Keratinocyte (primary cell): Measurements from ENCODE around the gene ANO2. TPM values are rescaled to one million over a fixed set of nuclear protein-coding genes. Genes with fewer than 3 reads are reported as not detected.

Experiments
- DNase-seq: peaks from one replicate; pipeline ENCODE4 v3.0.0-alpha.2; 2011; ENCODE audit warnings: low read depth, missing footprints, low spot score
- FAIRE-seq: peaks from 2 replicates; lab custom pipeline; 2011; peaks lifted over from hg19 to GRCh38; lab: Jason Lieb, UNC
- H2AFZ ChIP-seq: 2 replicates; pipeline ENCODE4 v1.6.0; 2012; ENCODE audit warnings: low read length, control low read depth, inconsistent platforms; ENCODE audit not compliant: control insufficient read depth
- H3K27ac ChIP-seq: 2 replicates; pipeline ENCODE4 v1.5.1; 2011; ENCODE audit warnings: low read length; ENCODE audit not compliant: control insufficient read depth, insufficient read depth
- H3K27me3 ChIP-seq: 3 replicates; pipeline ENCODE4 v1.6.0; 2011; ENCODE audit warnings: low read length; ENCODE audit not compliant: control insufficient read depth, insufficient read depth; ENCODE audit errors: extremely low read depth
- H3K36me3 ChIP-seq, 2 experiments: 2 replicates in 1 of 2; 3 replicates in 1 of 2; pipeline ENCODE4 v1.5.1; 2011; ENCODE audit warnings: low read length in 2 of 2, mild to moderate bottlenecking in 1 of 2; ENCODE audit not compliant: control insufficient read depth in 2 of 2, insufficient read depth in 2 of 2; ENCODE audit errors: extremely low read depth in 1 of 2
- H3K4me1 ChIP-seq: 3 replicates; pipeline ENCODE4 v1.5.1; 2011; ENCODE audit warnings: low read length; ENCODE audit not compliant: control insufficient read depth, insufficient read depth; ENCODE audit errors: extremely low read depth
- H3K4me2 ChIP-seq: 3 replicates; pipeline ENCODE4 v1.6.0; 2011; ENCODE audit warnings: low read depth, low read length; ENCODE audit not compliant: control insufficient read depth, insufficient read depth; ENCODE audit errors: extremely low read depth
- H3K4me3 ChIP-seq, 3 experiments: fragments of 200-600 bp in 1 of 3; sonication (generic) in 1 of 3; 2 replicates in 2 of 3; 3 replicates in 1 of 3; pipeline ENCODE4 v1.5.1; 2011 to 2016; ENCODE audit warnings: low read length in 3 of 3, mild to moderate bottlenecking in 3 of 3, control low read depth in 2 of 3, inconsistent platforms in 1 of 3, low read depth in 1 of 3, mixed read lengths in 1 of 3, mixed run types in 1 of 3, moderate library complexity in 1 of 3; ENCODE audit not compliant: control insufficient read depth in 2 of 3, insufficient read depth in 2 of 3; ENCODE audit errors: extremely low read depth in 1 of 3
- H3K79me2 ChIP-seq: 2 replicates; pipeline ENCODE4 v1.6.0; 2012; ENCODE audit warnings: low read length; ENCODE audit not compliant: control insufficient read depth, insufficient read depth
- H3K9ac ChIP-seq: 3 replicates; pipeline ENCODE4 v1.6.0; 2011; ENCODE audit warnings: low read length; ENCODE audit not compliant: control insufficient read depth, insufficient read depth; ENCODE audit errors: extremely low read depth
- H3K9me1 ChIP-seq: 3 replicates; pipeline ENCODE4 v1.6.0; 2011; ENCODE audit warnings: low read length; ENCODE audit not compliant: control insufficient read depth, insufficient read depth; ENCODE audit errors: extremely low read depth
- H3K9me3 ChIP-seq: 2 replicates; pipeline ENCODE4 v1.5.1; 2012; ENCODE audit warnings: low read depth, low read length; ENCODE audit not compliant: control insufficient read depth
- H4K20me1 ChIP-seq: 3 replicates; pipeline ENCODE4 v1.6.0; 2011; ENCODE audit warnings: low read length; ENCODE audit not compliant: control insufficient read depth, insufficient read depth; ENCODE audit errors: extremely low read depth
- EZH2 ChIP-seq: IDR thresholded peaks from one replicate; pipeline ENCODE4 v1.6.1; 2012; ENCODE audit warnings: inconsistent platforms, mild to moderate bottlenecking, low read length, moderate library complexity
- dilution Hi-C: fragments of 300-500 bp; cut with MboI; formaldehyde crosslinking; loops from one replicate; pipeline ENCODE4 v1.7.0; 2020; ENCODE audit warnings: low sequenced_read_pairs; ENCODE audit not compliant: extremely low pct_ligation_motif_present
- polyA plus RNA-seq, 5 experiments: library from polyadenylated mRNA; depleted of rRNA in 3 of 5; stranded (reverse) in 3 of 5; stranded (forward) in 1 of 5; unstranded in 1 of 5; fragments of >200 nt; gene quantifications; 1 replicate in 1 of 5; 2 replicates in 3 of 5; 3 replicates in 1 of 5; pipeline versions ENCODE4 v1.2.1 to v1.2.3, GENCODE V29; 2011 to 2012; ENCODE audit warnings: missing spikeins in 2 of 5, low read depth in 1 of 5, low replicate concordance in 1 of 5
- TF ChIP-seq, protein P1 (sequence below), 3 experiments: IDR thresholded peaks in 1 of 3; conservative IDR thresholded peaks in 1 of 3; optimal IDR thresholded peaks in 1 of 3; 2 replicates in 2 of 3; 3 replicates in 1 of 3; pipeline versions ENCODE3 to v1.5.1; 2011; ENCODE audit warnings: low read length in 3 of 3, mild to moderate bottlenecking in 3 of 3, moderate library complexity in 2 of 3, control low read depth in 1 of 3, inconsistent platforms in 1 of 3; ENCODE audit not compliant: insufficient read depth in 2 of 3; ENCODE audit errors: extremely low read depth in 1 of 3

The ANO2 gene
- polyA plus RNA-seq, 1 donor (not counting 4 experiments of a cell fraction or from before 2014, with no cell fraction given): 0.14 TPM

- no peak overlapping the region for H3K4me3 ChIP-seq
- no peak overlapping the region for H3K9ac ChIP-seq
- H3K9me1 ChIP-seq: no peaks in the 10 kb centered on the region
- DNase-seq: no peak
- H3K4me2 ChIP-seq: no peak overlapping the region
- no peak for FAIRE-seq
- no peaks in the 10 kb centered on the region for H4K20me1 ChIP-seq
- dilution Hi-C loops: no loop called here
- H2AFZ ChIP-seq: no peak overlapping the region
- no peaks in the 10 kb centered on the region for H3K36me3 ChIP-seq
- H3K27me3 ChIP-seq: no peaks in the 10 kb centered on the region
- TF ChIP-seq, protein P1, sequence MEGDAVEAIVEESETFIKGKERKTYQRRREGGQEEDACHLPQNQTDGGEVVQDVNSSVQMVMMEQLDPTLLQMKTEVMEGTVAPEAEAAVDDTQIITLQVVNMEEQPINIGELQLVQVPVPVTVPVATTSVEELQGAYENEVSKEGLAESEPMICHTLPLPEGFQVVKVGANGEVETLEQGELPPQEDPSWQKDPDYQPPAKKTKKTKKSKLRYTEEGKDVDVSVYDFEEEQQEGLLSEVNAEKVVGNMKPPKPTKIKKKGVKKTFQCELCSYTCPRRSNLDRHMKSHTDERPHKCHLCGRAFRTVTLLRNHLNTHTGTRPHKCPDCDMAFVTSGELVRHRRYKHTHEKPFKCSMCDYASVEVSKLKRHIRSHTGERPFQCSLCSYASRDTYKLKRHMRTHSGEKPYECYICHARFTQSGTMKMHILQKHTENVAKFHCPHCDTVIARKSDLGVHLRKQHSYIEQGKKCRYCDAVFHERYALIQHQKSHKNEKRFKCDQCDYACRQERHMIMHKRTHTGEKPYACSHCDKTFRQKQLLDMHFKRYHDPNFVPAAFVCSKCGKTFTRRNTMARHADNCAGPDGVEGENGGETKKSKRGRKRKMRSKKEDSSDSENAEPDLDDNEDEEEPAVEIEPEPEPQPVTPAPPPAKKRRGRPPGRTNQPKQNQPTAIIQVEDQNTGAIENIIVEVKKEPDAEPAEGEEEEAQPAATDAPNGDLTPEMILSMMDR (optimal IDR thresholded peaks at IDR 0.05 in 1 of 3, IDR thresholded peaks at IDR 0.05 in 1 of 3, conservative IDR thresholded peaks at IDR 0.05 in 1 of 3; ENCODE audit: extremely low read depth in 1 of 3, insufficient read depth in 2 of 3, low read length in 3 of 3): no peak
- no peaks in the 10 kb centered on the region for H3K4me1 ChIP-seq
- peaks cover 2% of the 10 kb centered on the region for H3K9me3 ChIP-seq
- no peaks in the 10 kb centered on the region for H3K79me2 ChIP-seq
- no peak overlapping the region for H3K27ac ChIP-seq
Measured at GRCh38 chr12:5692850-5693249, 252.2 kb downstream of the ANO2 start.

- TF ChIP-seq, protein P1 (optimal IDR thresholded peaks at IDR 0.05 in 1 of 3, IDR thresholded peaks at IDR 0.05 in 1 of 3, conservative IDR thresholded peaks at IDR 0.05 in 1 of 3; ENCODE audit: extremely low read depth in 1 of 3, insufficient read depth in 2 of 3, low read length in 3 of 3): no peak
- TF ChIP-seq EZH2: no peak
- Histone ChIP-seq H3K27ac (no peak overlapping the region), H3K79me2 (no peaks in the 10 kb centered on the region), H3K4me3 (no peak overlapping the region), H3K9ac (no peak overlapping the region), H3K4me1 (no peaks in the 10 kb centered on the region), H3K9me3 (peaks cover 2% of the 10 kb centered on the region), H3K36me3 (no peaks in the 10 kb centered on the region), H3K4me2 (no peak overlapping the region), H3K9me1 (no peaks in the 10 kb centered on the region), H2AFZ (no peak overlapping the region), H4K20me1 (no peaks in the 10 kb centered on the region), H3K27me3 (no peaks in the 10 kb centered on the region)
- no peak for DNase-seq
- dilution Hi-C loops: no loop called here
- FAIRE-seq: no peak
Measured at GRCh38 chr12:5691943-5692342, 253.1 kb downstream of the ANO2 start.
